Measurements from ENCODE around the gene MINK1.
A peak's percentile ranks its signal among the peaks of the same experiment; 100 is the strongest.
"Not testable (repeated sequence)": the region's sequence is repeated elsewhere in the genome, so short reads cannot be mapped to it uniquely, and the experiment has no call there.

The MINK1 gene

GRCh38 chr17:4901648-4902344, 68.7 kb downstream of the MINK1 start:
- no peak for DNase-seq

DNA sequence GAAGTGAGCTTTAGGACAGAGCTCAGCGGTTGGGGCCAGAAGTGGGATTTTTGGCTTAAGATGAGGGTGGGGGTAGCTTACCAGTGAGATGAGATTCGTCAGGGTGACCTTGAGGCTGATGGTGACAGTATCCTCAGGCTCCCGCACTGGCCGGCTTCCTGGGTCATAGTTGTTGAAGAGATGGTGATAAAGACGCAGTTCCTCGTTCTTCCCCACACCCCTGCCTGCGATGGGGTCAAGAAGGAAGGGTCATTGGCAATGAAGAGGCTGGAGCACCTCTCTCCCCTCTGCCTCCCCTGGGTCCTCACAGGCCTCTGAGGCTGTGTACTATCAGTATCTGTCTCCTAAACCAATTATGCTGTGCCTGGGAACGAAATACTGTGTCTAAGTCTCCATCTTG, 69.4 kb downstream of the MINK1 start:
- no peak for DNase-seq

DNA sequence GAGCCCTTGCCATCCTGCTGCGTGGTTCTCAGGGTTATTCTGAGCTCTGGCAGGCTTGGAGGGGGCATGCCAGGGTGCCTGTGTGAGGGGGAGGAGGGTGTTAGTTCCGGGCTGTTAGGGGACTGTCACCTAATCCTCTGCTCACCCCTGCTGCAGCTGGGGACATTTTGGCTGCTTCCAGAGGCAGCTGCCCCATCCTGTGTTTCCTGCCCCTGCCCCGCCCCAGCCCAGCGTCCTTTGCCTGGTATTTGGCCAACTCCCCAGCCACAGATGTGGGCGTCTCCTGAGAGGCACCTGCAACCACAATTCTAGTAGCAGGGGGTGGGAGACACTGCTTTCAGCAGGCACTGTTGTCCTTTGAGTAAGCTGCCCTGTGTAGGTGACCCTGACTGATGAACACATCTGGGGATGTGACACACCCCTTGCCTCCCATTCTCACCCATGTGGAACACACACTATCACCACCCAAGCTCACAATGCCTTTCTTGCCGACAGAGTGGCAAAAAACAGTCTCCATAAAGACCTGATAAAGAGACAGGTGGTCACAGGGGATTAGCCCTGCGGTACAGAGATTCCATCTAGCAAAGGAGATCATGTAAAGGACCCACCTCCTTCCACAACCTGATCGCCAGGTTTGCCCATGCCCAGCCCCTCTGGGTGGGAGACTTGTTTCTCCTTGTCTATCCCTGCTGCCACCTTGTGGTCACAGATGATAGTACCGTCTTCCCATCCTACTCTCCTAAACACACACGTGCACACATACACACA, 70.1 kb downstream of the MINK1 start, which contains the start of gene CHRNE:
TSS of gene CHRNE (minus strand) at position 48 of the 768 bp plus-strand sequence. CDS start at position 13, 35 bp downstream.
- no peak for DNase-seq

GRCh38 chr17:4906642-4907041, 73.5 kb downstream of the MINK1 start:
- not testable (repeated sequence) for DNase-seq

DNA sequence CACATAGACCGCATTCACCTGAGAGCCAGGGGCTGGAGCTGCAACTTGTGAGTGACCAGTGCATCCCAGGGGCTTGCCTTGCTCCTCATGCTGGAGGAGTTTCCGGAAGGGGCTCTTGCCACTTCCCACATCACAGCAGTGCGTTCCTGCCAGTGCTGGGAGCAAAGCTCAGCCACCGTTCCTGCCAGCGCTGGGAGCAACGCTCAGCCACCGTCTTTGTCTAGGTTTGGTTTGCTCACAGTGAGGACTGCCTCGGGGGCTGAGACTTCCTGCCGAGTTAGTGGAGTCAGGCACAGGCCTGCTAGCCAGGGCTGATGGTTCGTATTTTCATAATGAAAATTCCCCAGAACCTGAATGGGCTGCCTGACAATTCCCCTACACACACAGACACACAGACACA, 75.2 kb downstream of the MINK1 start:
- DNase-seq: no peak

DNA sequence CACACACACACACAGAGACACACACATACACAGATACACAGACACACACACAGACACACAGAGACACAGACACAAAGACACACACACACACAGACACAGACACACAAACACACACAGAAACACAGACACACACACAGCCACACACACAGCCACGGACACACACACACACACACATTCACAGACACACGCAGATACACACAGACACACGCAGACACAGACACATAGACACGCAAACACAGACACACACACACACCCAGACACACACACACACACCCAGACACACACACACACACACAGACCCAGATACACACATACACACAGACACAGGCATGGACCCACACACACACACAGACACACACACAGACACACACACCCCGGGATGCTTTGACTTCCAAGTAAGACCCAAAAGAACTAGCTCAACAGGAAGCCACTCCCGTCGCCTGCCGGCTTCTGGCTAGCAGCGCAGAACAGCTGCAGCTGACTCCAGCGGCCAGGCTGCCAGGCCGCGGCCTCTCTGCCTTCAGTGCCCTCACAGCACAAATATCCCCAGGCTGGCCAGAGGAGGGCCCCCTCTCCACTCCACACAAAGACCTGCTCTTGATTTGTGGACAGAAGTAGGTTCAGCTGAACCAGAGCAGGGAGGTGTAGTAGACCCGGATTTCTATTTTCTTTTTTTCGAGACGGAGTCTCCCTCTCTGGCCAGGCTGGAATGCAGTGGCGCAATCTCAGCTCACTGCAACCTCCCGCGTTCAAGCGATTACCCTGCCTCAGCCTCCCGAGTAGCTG, 75.8 kb downstream of the MINK1 start:
- DNase-seq: peak; percentile 36

DNA sequence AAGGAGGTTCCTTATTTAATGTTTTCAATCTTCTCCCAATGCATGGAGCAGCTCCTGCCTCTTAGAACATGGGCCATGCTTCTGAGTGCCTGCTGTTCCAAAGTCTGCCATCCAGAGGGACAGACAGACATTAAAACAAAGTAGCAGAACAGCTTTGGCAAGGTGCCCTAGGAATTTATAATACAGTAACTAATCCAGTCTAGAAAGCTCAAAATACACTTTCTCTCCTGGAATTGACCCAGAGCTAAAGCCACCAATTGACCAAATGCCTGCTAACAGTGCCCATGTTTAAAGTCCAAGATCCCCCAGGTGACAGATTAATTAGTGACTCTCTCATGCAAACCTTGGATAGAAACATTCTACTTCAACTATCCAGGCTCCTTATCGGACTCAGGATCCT, 80.9 kb downstream of the MINK1 start:
- no peak for DNase-seq

DNA sequence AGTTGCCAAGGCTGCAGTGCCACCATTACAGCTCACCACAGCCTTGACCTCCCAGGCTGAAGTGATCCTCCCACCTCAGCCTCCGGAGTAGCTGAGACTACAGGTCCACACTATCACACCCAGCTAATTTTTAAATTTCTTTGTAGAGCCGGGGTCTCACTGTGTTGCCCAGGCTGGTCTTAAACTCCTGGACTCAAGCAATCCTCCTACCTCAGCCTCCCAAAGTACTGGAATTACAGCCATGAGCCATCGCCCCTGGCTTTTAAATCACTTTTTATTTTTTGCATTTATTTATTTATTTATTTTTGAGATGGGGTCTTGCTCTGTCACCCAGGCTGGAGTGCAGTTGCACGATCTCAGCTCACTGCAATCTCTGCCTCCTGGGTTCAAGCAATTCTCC, 81.4 kb downstream of the MINK1 start:
- not testable (repeated sequence) for DNase-seq

- no peak for DNase-seq
These were observed 86.4 kb downstream of the MINK1 start for GRCh38 chr17:4919511-4920047.

GRCh38 chr17:4920351-4921048, 87.4 kb downstream of the MINK1 start:
- no peak for DNase-seq

GRCh38 chr17:4921320-4921719, 88.2 kb downstream of the MINK1 start:
- DNase-seq: no peak

- not testable (repeated sequence) for DNase-seq
These were observed 93.6 kb downstream of the MINK1 start for GRCh38 chr17:4926577-4927335.

- DNase-seq: no peak
These were observed 95.7 kb downstream of the MINK1 start for GRCh38 chr17:4928881-4929280.

- no peak for DNase-seq
These were observed 98.8 kb downstream of the MINK1 start, which contains the start of gene GP1BA for GRCh38 chr17:4931963-4932362. TSS of gene GP1BA (plus strand) at chr17:4932277. CDS start at chr17:4932605, 328 bp downstream.

- no peak for DNase-seq
These were observed 99.6 kb downstream of the MINK1 start for GRCh38 chr17:4932756-4933155.

DNA sequence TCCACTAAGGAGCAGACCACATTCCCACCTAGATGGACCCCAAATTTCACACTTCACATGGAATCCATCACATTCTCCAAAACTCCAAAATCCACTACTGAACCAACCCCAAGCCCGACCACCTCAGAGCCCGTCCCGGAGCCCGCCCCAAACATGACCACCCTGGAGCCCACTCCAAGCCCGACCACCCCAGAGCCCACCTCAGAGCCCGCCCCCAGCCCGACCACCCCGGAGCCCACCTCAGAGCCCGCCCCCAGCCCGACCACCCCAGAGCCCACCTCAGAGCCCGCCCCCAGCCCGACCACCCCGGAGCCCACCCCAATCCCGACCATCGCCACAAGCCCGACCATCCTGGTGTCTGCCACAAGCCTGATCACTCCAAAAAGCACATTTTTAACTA, 100.5 kb downstream of the MINK1 start:
- no peak for DNase-seq

DNA sequence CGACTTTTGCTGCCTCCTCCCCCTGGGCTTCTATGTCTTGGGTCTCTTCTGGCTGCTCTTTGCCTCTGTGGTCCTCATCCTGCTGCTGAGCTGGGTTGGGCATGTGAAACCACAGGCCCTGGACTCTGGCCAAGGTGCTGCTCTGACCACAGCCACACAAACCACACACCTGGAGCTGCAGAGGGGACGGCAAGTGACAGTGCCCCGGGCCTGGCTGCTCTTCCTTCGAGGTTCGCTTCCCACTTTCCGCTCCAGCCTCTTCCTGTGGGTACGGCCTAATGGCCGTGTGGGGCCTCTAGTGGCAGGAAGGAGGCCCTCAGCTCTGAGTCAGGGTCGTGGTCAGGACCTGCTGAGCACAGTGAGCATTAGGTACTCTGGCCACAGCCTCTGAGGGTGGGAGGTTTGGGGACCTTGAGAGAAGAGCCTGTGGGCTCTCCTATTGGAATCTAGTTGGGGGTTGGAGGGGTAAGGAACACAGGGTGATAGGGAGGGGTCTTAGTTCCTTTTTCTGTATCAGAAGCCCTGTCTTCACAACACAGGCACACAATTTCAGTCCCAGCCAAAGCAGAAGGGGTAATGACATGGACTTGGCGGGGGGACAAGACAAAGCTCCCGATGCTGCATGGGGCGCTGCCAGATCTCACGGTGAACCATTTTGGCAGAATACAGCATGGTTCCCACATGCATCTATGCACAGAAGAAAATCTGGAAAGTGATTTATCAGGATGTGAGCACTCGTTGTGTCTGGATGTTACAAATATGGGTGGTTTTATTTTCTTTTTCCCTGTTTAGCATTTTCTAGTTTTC, 101.2 kb downstream of the MINK1 start:
- no peak for DNase-seq

DNA sequence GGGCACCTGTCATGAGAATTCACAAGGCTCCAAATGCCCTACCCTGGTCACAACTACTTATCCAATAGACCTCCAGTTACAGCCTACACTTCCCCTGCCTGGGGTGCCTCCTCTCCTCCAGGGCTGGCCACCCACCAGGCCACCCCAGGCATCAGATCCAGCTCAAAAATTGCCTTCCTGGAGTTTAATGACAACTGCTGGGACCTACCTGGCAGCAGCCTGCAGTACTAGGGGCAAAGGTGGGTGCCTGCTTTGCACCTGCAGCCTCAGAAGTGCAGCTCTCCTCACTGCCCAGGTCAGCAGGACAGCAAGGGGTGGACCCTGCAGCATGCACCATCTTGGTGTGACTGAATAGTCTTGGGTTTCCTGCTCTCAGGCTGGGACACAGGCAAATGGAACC, 102.5 kb downstream of the MINK1 start:
- no peak for DNase-seq

DNA sequence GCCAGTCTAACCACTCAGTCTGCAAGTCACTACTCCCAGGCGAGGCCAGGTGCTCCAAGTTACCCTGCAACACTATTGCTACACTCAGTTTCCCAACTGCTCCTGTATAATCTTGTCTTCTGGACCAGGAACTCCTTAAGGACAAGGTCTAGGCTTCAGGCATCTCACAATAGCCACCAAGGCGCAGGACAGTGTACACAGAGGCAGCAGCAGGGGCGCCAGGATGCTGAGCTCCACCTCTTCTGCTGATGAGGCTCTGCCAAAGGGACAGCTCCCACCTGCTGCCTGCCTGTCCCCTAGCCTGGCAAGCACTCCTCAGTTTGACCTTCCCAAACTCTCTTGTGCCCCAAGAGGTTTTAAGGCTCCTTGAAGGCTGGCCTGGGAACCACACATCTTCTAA, 103.3 kb downstream of the MINK1 start:
- no peak for DNase-seq

DNA sequence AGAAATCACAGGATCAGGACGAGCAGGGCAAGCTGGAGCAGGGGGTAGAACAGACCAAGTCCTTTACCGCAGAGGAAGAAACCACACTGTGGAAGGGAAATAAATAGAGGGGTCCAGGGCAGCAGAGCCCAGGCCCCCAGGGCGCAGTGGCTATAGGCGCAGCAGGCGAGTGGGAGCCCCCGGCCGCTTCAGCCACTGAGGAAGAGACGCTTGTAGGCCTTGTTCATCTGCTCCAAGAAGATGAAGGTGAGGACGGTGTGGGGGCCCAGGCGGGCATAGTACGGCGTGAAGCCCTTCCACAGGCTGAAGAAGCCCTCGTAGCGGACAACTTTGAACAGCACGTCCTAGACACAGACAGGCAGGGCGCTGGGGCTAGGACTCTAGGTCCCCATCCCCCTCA, 104.4 kb downstream of the MINK1 start:
- DNase-seq: no peak

GRCh38 chr17:4938069-4938491, 104.9 kb downstream of the MINK1 start:
- DNase-seq: no peak
